Smooth muscle cell (in vitro differentiated cells): ENCODE results near the gene DHRS7B. TPM values are rescaled to one million over a fixed set of nuclear protein-coding genes. Genes with fewer than 3 reads are reported as not detected.
"Not testable (repeated sequence)": the region's sequence is repeated elsewhere in the genome, so short reads cannot be mapped to it uniquely, and the experiment has no call there.

ENCODE experiments used
- DNase-seq: peaks from one replicate; lab custom pipeline; 2025; ENCODE audit not compliant: unreplicated experiment; lab: John Stamatoyannopoulos, UW
- H2AFZ ChIP-seq: fragments of 200-600 bp; sonication (generic); 2 replicates; pipeline ENCODE4 v1.6.0; 2016; ENCODE audit warnings: antibody characterized with exemption, low read depth, mild to moderate bottlenecking
- H3F3A ChIP-seq: fragments of 200-600 bp; sonication (generic); 2 replicates; pipeline ENCODE4 v1.6.0; 2017; ENCODE audit warnings: antibody characterized with exemption, low read depth
- H3K27ac ChIP-seq: fragments of 200-600 bp; sonication (generic); 2 replicates; pipeline ENCODE4 v1.5.1; 2016; ENCODE audit warnings: low read depth, mild to moderate bottlenecking
- H3K27me3 ChIP-seq: fragments of 200-600 bp; sonication (generic); 2 replicates; pipeline ENCODE4 v1.6.1; 2016; ENCODE audit warnings: low read depth, mild to moderate bottlenecking
- H3K36me3 ChIP-seq: fragments of 200-600 bp; sonication (generic); 2 replicates; pipeline ENCODE4 v1.5.1; 2016; ENCODE audit warnings: low read depth
- H3K4me1 ChIP-seq: fragments of 200-600 bp; sonication (generic); 2 replicates; pipeline ENCODE4 v1.5.1; 2016; ENCODE audit warnings: low read depth
- H3K4me2 ChIP-seq: fragments of 200-600 bp; sonication (generic); 2 replicates; pipeline ENCODE4 v1.6.0; 2016; ENCODE audit warnings: mild to moderate bottlenecking
- H3K4me3 ChIP-seq: fragments of 200-600 bp; sonication (generic); 2 replicates; pipeline ENCODE4 v1.5.1; 2016; ENCODE audit warnings: mild to moderate bottlenecking
- H3K79me2 ChIP-seq: fragments of 200-600 bp; sonication (generic); 2 replicates; pipeline ENCODE4 v1.6.0; 2016; ENCODE audit warnings: low read depth, mild to moderate bottlenecking
- H3K9ac ChIP-seq: fragments of 200-600 bp; sonication (generic); 2 replicates; pipeline ENCODE4 v1.6.0; 2016; ENCODE audit warnings: low read depth
- H3K9me3 ChIP-seq: fragments of 200-600 bp; sonication (generic); replicated peaks from 2 replicates; pipeline ENCODE4 v1.5.1; 2016; ENCODE audit warnings: low read depth
- H4K20me1 ChIP-seq: fragments of 200-600 bp; sonication (generic); 2 replicates; pipeline ENCODE4 v1.6.0; 2016; ENCODE audit warnings: low read depth
- WGBS: methylation state at CpG from one replicate; pipeline ENCODE4 v1.1.7; 2016; ENCODE audit warnings: low lambda C conversion rate; 5-methylcytosine and 5-hydroxymethylcytosine counted together
- polyA plus RNA-seq: library from polyadenylated mRNA; unstranded; fragments of >200 nt; fragmentation: Nextera tagmentation; extraction: Ambion mirVana; gene quantifications from 2 replicates; pipeline ENCODE4 v1.2.1, GENCODE V29; 2016
- total RNA-seq: library from RNA; depleted of rRNA; stranded (reverse); fragments of >200 nt; gene quantifications from 2 replicates; pipeline ENCODE4 v1.2.3, GENCODE V29; 2014
- TF ChIP-seq, protein P1 (sequence below): fragments of 200-600 bp; sonication (generic); IDR thresholded peaks from 2 replicates; pipeline ENCODE4 v1.5.1; 2017; ENCODE audit warnings: borderline replicate concordance, mild to moderate bottlenecking, antibody characterized with exemption; ENCODE audit not compliant: insufficient read depth, poor library complexity, severe bottlenecking

DHRS7B gene
- total and polyA plus RNA-seq, 2 experiments from 2014 or later: 30.0 to 32.5 TPM

DNA sequence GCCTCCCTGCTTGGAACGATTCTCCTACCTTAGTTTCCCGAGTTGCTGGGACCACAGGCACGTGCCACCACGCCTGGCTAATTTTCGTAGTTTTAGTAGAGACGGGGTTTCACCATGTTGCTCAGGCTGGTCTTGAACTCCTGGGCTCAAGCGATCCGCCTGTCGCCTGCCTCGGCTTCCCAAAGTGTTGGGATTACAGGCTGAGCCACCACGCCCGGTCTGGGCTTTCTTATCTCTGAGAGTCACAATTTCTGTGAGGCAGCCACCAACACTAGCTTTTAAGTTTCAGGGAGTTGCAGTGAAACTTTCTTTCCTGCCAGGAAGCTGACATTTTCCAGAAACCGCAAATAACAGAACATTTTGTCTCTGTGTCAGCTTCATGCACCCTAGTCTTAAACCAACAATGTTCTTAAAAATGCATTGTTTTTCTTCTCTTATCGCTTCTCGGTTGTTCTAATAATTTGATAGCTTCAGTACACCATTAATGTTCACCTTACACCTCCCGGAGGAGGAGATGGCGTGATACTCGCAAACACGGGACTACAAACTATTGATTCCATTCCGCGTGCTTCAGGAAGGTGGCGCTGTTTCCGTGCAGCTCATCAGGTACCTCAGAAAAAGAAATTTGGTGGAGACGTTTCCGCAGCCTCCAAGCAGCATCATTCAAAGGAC is 7.4 kb upstream of the DHRS7B start:
- Histone ChIP-seq H3K4me1 (no peaks in the 10 kb centered on the region), H2AFZ (peak overlapping the region; percentile 68), H3K9ac (no peak overlapping the region), H3K4me3 (peak overlapping the region; percentile 35), H3K4me2 (peak overlapping the region; percentile 84), H3K27ac (peak overlapping the region; percentile 11), H3F3A (no peaks in the 10 kb centered on the region), H3K79me2 (no peaks in the 10 kb centered on the region), H3K9me3 (no peaks in the 10 kb centered on the region), H3K27me3 (no peaks in the 10 kb centered on the region), H3K36me3 (no peaks in the 10 kb centered on the region), H4K20me1 (no peaks in the 10 kb centered on the region)
- TF ChIP-seq, protein P1, sequence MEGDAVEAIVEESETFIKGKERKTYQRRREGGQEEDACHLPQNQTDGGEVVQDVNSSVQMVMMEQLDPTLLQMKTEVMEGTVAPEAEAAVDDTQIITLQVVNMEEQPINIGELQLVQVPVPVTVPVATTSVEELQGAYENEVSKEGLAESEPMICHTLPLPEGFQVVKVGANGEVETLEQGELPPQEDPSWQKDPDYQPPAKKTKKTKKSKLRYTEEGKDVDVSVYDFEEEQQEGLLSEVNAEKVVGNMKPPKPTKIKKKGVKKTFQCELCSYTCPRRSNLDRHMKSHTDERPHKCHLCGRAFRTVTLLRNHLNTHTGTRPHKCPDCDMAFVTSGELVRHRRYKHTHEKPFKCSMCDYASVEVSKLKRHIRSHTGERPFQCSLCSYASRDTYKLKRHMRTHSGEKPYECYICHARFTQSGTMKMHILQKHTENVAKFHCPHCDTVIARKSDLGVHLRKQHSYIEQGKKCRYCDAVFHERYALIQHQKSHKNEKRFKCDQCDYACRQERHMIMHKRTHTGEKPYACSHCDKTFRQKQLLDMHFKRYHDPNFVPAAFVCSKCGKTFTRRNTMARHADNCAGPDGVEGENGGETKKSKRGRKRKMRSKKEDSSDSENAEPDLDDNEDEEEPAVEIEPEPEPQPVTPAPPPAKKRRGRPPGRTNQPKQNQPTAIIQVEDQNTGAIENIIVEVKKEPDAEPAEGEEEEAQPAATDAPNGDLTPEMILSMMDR: peak; percentile 73
- DNase-seq: no peak
- WGBS: 26% methylated on average over 25 of the region's 25 CpGs

DNA sequence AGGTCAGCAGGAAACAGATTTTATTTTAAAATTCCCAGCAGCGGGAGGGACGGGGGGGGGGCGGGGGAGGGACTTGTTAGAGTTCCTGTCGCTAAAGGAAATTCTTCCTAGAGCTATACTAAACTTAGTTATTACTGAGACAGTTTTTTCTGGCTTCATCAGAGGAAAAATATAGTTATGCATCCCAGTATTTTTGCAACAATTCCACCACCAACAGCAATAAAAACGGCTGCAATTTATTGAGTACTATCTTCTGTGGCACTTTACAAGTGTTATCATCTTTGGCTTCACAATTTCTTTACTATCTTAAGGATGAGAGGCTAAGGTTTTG is 6.9 kb upstream of the DHRS7B start:
- WGBS: 4% methylated on average over 4 of the region's 5 CpGs
- no peak overlapping the region for H2AFZ ChIP-seq
- no peaks in the 10 kb centered on the region for H4K20me1 ChIP-seq
- H3K9me3 ChIP-seq: no peaks in the 10 kb centered on the region
- TF ChIP-seq, protein P1: no peak
- no peaks in the 10 kb centered on the region for H3K27me3 ChIP-seq
- H3K36me3 ChIP-seq: no peaks in the 10 kb centered on the region
- H3K27ac ChIP-seq: no peak overlapping the region
- H3K79me2 ChIP-seq: no peaks in the 10 kb centered on the region
- H3F3A ChIP-seq: no peaks in the 10 kb centered on the region
- no peaks in the 10 kb centered on the region for H3K4me1 ChIP-seq
- DNase-seq: no peak
- no peak overlapping the region for H3K4me3 ChIP-seq
- H3K4me2 ChIP-seq: peak overlapping the region; percentile 84
- no peak overlapping the region for H3K9ac ChIP-seq

GRCh38 chr17:21124086-21124485 is 2.7 kb upstream of the DHRS7B start:
- WGBS: 58% methylated on average over 4 of the region's 4 CpGs
- Histone ChIP-seq H3K9me3 (no peaks in the 10 kb centered on the region), H3K79me2 (peaks cover 11% of the 10 kb centered on the region), H2AFZ (no peak overlapping the region), H3K9ac (no peak overlapping the region), H3K4me2 (no peak overlapping the region), H3K27me3 (no peaks in the 10 kb centered on the region), H4K20me1 (no peaks in the 10 kb centered on the region), H3F3A (no peaks in the 10 kb centered on the region), H3K4me3 (no peak overlapping the region), H3K4me1 (peaks cover 8% of the 10 kb centered on the region), H3K36me3 (no peaks in the 10 kb centered on the region), H3K27ac (no peak overlapping the region)
- TF ChIP-seq, protein P1: no peak
- DNase-seq: no peak

GRCh38 chr17:21124517-21124916 is 2.2 kb upstream of the DHRS7B start:
- not testable (repeated sequence) for H2AFZ ChIP-seq, H3K4me2 ChIP-seq, H3K9me3 ChIP-seq, H3K4me3 ChIP-seq, H3K36me3 ChIP-seq, H3K27ac ChIP-seq, DNase-seq, H4K20me1 ChIP-seq, H3K4me1 ChIP-seq, H3K27me3 ChIP-seq, H3F3A ChIP-seq, H3K9ac ChIP-seq
- 94% methylated on average over 4 of the region's 4 CpGs for WGBS
- H3K79me2 ChIP-seq: peaks cover 15% of the 10 kb centered on the region
